Liver (tissue), 9 donors: ENCODE measurements around the gene GABARAPL1. TPM values are rescaled to one million over a fixed set of nuclear protein-coding genes. Genes with fewer than 3 reads are reported as not detected.

Experiments used
- DNase-seq: peaks from one replicate; pipeline ENCODE4 v3.0.0-alpha.2; 2017; ENCODE audit warnings: low spot score
- H3K27ac ChIP-seq, 2 donors: one replicate each; pipeline ENCODE4 v1.7.0; 2013; ENCODE audit warnings: inconsistent platforms in 2 of 2, low read length in 2 of 2, control low read depth in 1 of 2, low read depth in 1 of 2, mild to moderate bottlenecking in 1 of 2
- H3K27me3 ChIP-seq, 4 donors: one replicate each; pipeline versions ENCODE4 v1.6.1 to v1.7.0; 2013; ENCODE audit warnings: low read length in 3 of 4, inconsistent platforms in 1 of 4, mild to moderate bottlenecking in 1 of 4, moderate library complexity in 1 of 4; ENCODE audit not compliant: control insufficient read depth in 4 of 4, insufficient read depth in 4 of 4
- H3K36me3 ChIP-seq, 4 donors: one replicate each; pipeline versions ENCODE4 v1.6.1 to v1.7.0; 2013; ENCODE audit warnings: low read length in 3 of 4, mild to moderate bottlenecking in 3 of 4, low read depth in 1 of 4, moderate library complexity in 1 of 4; ENCODE audit not compliant: control insufficient read depth in 4 of 4, insufficient read depth in 3 of 4
- H3K4me1 ChIP-seq, 4 donors: one replicate each; pipeline versions ENCODE4 v1.6.1 to v1.7.0; 2013; ENCODE audit warnings: low read length in 3 of 4, mild to moderate bottlenecking in 3 of 4, moderate library complexity in 1 of 4; ENCODE audit not compliant: control insufficient read depth in 4 of 4, insufficient read depth in 4 of 4
- H3K4me3 ChIP-seq, 3 donors: one replicate each; pipeline versions ENCODE4 v1.6.1 to v1.7.0; 2013; ENCODE audit warnings: low read length in 3 of 3, control low read depth in 1 of 3, low read depth in 1 of 3, mild to moderate bottlenecking in 1 of 3
- H3K9ac ChIP-seq, 2 donors: one replicate each; pipeline ENCODE4 v1.7.0; 2013; ENCODE audit warnings: low read length in 2 of 2, mild to moderate bottlenecking in 2 of 2, moderate library complexity in 2 of 2, control low read depth in 1 of 2, low read depth in 1 of 2
- H3K9me3 ChIP-seq, 4 donors: one replicate each; pipeline versions ENCODE4 v1.6.1 to v1.7.0; 2013; ENCODE audit warnings: low read length in 3 of 4; ENCODE audit not compliant: control insufficient read depth in 4 of 4
- EGR1 ChIP-seq, 2 donors: IDR thresholded peaks; 2 replicates each; pipeline ENCODE4 v1.6.1; 2016 to 2018; ENCODE audit warnings: antibody characterized with exemption in 2 of 2, low read depth in 2 of 2
- FOXA1 ChIP-seq: IDR thresholded peaks from 2 replicates; pipeline ENCODE4 v1.6.1; 2016; ENCODE audit warnings: antibody characterized with exemption
- FOXA2 ChIP-seq: IDR thresholded peaks from 2 replicates; pipeline ENCODE4 v1.6.1; 2016; ENCODE audit warnings: antibody characterized with exemption
- GABPA ChIP-seq, 2 donors: IDR thresholded peaks in 1 of 2; conservative IDR thresholded peaks in 1 of 2; 2 replicates each; pipeline ENCODE4 v1.6.1; 2016; ENCODE audit warnings: antibody characterized with exemption in 2 of 2, mild to moderate bottlenecking in 1 of 2, moderate library complexity in 1 of 2
- HNF4A ChIP-seq, 2 donors: conservative IDR thresholded peaks; 2 replicates each; pipeline ENCODE4 v1.6.1; 2016; ENCODE audit warnings: antibody characterized with exemption in 2 of 2, mild to moderate bottlenecking in 2 of 2
- HNF4G ChIP-seq: IDR thresholded peaks from 2 replicates; pipeline ENCODE4 v1.6.1; 2016; ENCODE audit warnings: antibody characterized with exemption
- MAX ChIP-seq: IDR thresholded peaks from 2 replicates; pipeline ENCODE4 v1.6.1; 2016; ENCODE audit warnings: antibody characterized with exemption
- NR2F2 ChIP-seq: IDR thresholded peaks from 2 replicates; pipeline ENCODE4 v1.6.1; 2016; ENCODE audit warnings: antibody characterized with exemption
- RAD21 ChIP-seq, 2 donors: IDR thresholded peaks; 2 replicates each; pipeline ENCODE4 v1.6.1; 2016; ENCODE audit warnings: antibody characterized with exemption in 2 of 2, mild to moderate bottlenecking in 2 of 2
- RXRA ChIP-seq, 2 donors: IDR thresholded peaks; 2 replicates each; pipeline ENCODE4 v1.6.1; 2017 to 2018; ENCODE audit warnings: antibody characterized with exemption in 2 of 2, mild to moderate bottlenecking in 1 of 2
- TAF1 ChIP-seq: conservative IDR thresholded peaks from 2 replicates; pipeline ENCODE4 v1.6.1; 2016; ENCODE audit warnings: antibody characterized with exemption, mild to moderate bottlenecking
- YY1 ChIP-seq: IDR thresholded peaks from 2 replicates; pipeline ENCODE4 v1.6.1; 2016; ENCODE audit warnings: antibody characterized with exemption, mild to moderate bottlenecking
- WGBS: extraction: QIAGEN DNeasy Blood & Tissue Kit; methylation state at CpG from one replicate; pipeline ENCODE4 v1.1.7; 2013; 5-methylcytosine and 5-hydroxymethylcytosine counted together
- polyA plus RNA-seq, 2 donors: library from polyadenylated mRNA; stranded (reverse) in 1 of 2; unstranded in 1 of 2; fragments of 200-250 nt in 1 of 2; fragments of >200 nt in 1 of 2; fragmentation: Nextera tagmentation in 1 of 2; extraction: Ambion mirVana in 1 of 2; gene quantifications; one replicate each; pipeline versions ENCODE4 v1.2.1 to v1.2.3, GENCODE V29; 2013 to 2015
- total RNA-seq, 2 donors: library from RNA; depleted of rRNA; stranded (reverse); fragments of >200 nt; gene quantifications; one replicate each; pipeline ENCODE4 v1.2.3, GENCODE V29; 2014
- TF ChIP-seq, protein P1 (sequence below): IDR thresholded peaks from 2 replicates; pipeline ENCODE4 v1.6.1; 2016; ENCODE audit warnings: antibody characterized with exemption, mild to moderate bottlenecking
- TF ChIP-seq, protein P2 (sequence below): IDR thresholded peaks from 2 replicates; pipeline ENCODE4 v1.6.1; 2016; ENCODE audit warnings: antibody characterized with exemption
- TF ChIP-seq, protein P3 (sequence below): fragments of 150-350 bp; IDR thresholded peaks from 2 replicates; pipeline ENCODE4 v1.5.1; 2017; ENCODE audit warnings: improper control_type of control experiment, low read depth, low read length; ENCODE audit not compliant: missing input control
- donor health status: healthy.
- donor health status: healthy.
- donor health status: healthy.
- donor health status: healthy.
- donor health status: healthy.

Gene GABARAPL1
- total and polyA plus RNA-seq, 4 donors = 18.0 to 118 (median 53.0) TPM

DNA sequence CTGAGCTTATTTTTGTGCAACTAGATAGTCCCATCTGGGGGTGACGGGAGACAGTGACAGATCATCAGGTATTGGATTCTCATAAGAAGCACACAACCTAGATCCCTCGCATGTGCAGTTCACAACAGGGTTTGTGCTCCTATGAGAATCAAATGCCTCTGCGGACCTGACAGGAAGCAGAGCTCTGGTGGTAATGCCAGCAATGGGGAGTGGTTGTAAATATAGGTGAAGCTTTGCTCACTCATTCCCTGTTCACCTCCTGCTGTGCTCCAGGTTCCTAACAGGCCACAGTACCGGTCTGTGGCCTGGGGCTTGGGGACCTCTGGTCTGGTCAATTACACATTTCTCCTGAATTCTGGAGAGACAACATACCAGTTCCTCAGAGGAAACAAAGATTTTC, 39.0 kb downstream of the GABARAPL1 start:
- Histone ChIP-seq H3K27ac (no peak overlapping the region), H3K9me3 (peaks cover 0 to 2% (median under 1%) of the 10 kb centered on the region in 4 donors), H3K4me3 (no peak overlapping the region), H3K4me1 (peaks cover 0 to 1% (median 0%) of the 10 kb centered on the region in 4 donors), H3K36me3 (no peaks in the 10 kb centered on the region), H3K9ac (no peak overlapping the region), H3K27me3 (no peaks in the 10 kb centered on the region)
- no peak for DNase-seq
- TF ChIP-seq, protein P1, sequence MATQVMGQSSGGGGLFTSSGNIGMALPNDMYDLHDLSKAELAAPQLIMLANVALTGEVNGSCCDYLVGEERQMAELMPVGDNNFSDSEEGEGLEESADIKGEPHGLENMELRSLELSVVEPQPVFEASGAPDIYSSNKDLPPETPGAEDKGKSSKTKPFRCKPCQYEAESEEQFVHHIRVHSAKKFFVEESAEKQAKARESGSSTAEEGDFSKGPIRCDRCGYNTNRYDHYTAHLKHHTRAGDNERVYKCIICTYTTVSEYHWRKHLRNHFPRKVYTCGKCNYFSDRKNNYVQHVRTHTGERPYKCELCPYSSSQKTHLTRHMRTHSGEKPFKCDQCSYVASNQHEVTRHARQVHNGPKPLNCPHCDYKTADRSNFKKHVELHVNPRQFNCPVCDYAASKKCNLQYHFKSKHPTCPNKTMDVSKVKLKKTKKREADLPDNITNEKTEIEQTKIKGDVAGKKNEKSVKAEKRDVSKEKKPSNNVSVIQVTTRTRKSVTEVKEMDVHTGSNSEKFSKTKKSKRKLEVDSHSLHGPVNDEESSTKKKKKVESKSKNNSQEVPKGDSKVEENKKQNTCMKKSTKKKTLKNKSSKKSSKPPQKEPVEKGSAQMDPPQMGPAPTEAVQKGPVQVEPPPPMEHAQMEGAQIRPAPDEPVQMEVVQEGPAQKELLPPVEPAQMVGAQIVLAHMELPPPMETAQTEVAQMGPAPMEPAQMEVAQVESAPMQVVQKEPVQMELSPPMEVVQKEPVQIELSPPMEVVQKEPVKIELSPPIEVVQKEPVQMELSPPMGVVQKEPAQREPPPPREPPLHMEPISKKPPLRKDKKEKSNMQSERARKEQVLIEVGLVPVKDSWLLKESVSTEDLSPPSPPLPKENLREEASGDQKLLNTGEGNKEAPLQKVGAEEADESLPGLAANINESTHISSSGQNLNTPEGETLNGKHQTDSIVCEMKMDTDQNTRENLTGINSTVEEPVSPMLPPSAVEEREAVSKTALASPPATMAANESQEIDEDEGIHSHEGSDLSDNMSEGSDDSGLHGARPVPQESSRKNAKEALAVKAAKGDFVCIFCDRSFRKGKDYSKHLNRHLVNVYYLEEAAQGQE = no peak
- no peak for TF ChIP-seq HNF4G
- 96% methylated on average over 4 of the region's 4 CpGs for WGBS

- 97% methylated on average over 4 of the region's 4 CpGs for WGBS
- TF ChIP-seq EGR1 (IDR thresholded peaks at IDR 0.05; ENCODE audit: low read depth in 2 of 2) (no peak), TAF1 (no peak), MAX (no peak), YY1 (no peak), RAD21 (IDR thresholded peaks at IDR 0.05) (no peak), FOXA1 (no peak), RXRA (IDR thresholded peaks at IDR 0.05) (no peak), NR2F2 (no peak), GABPA (IDR thresholded peaks at IDR 0.05 in 1 of 2, conservative IDR thresholded peaks at IDR 0.05 in 1 of 2) (no peak), FOXA2 (no peak)
- no peak for DNase-seq
- Histone ChIP-seq H3K4me3 (no peak overlapping the region), H3K27me3 (no peaks in the 10 kb centered on the region), H3K36me3 (no peaks in the 10 kb centered on the region), H3K4me1 (peaks cover 0 to 1% (median 0%) of the 10 kb centered on the region in 4 donors), H3K9ac (no peak overlapping the region), H3K27ac (no peak overlapping the region), H3K9me3 (peaks cover 0 to 2% (median under 1%) of the 10 kb centered on the region in 4 donors)
These were observed 39.5 kb downstream of the GABARAPL1 start for GRCh38 chr12:10252201-10252600.

- Histone ChIP-seq H3K27ac (no peak overlapping the region), H3K4me1 (no peaks in the 10 kb centered on the region), H3K36me3 (no peaks in the 10 kb centered on the region), H3K9ac (no peak overlapping the region), H3K9me3 (peaks cover 0 to 2% (median under 1%) of the 10 kb centered on the region in 4 donors), H3K27me3 (no peaks in the 10 kb centered on the region), H3K4me3 (no peak overlapping the region)
- no peak for DNase-seq
- TF ChIP-seq, protein P2, sequence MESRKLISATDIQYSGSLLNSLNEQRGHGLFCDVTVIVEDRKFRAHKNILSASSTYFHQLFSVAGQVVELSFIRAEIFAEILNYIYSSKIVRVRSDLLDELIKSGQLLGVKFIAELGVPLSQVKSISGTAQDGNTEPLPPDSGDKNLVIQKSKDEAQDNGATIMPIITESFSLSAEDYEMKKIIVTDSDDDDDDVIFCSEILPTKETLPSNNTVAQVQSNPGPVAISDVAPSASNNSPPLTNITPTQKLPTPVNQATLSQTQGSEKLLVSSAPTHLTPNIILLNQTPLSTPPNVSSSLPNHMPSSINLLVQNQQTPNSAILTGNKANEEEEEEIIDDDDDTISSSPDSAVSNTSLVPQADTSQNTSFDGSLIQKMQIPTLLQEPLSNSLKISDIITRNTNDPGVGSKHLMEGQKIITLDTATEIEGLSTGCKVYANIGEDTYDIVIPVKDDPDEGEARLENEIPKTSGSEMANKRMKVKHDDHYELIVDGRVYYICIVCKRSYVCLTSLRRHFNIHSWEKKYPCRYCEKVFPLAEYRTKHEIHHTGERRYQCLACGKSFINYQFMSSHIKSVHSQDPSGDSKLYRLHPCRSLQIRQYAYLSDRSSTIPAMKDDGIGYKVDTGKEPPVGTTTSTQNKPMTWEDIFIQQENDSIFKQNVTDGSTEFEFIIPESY = no peak
- TF ChIP-seq GABPA (IDR thresholded peaks at IDR 0.05 in 1 of 2, conservative IDR thresholded peaks at IDR 0.05 in 1 of 2) (no peak), FOXA1 (no peak), MAX (no peak), NR2F2 (no peak), RXRA (IDR thresholded peaks at IDR 0.05) (no peak), YY1 (no peak), RAD21 (IDR thresholded peaks at IDR 0.05) (no peak), HNF4A (conservative IDR thresholded peaks at IDR 0.05) (no peak)
- TF ChIP-seq, protein P3, sequence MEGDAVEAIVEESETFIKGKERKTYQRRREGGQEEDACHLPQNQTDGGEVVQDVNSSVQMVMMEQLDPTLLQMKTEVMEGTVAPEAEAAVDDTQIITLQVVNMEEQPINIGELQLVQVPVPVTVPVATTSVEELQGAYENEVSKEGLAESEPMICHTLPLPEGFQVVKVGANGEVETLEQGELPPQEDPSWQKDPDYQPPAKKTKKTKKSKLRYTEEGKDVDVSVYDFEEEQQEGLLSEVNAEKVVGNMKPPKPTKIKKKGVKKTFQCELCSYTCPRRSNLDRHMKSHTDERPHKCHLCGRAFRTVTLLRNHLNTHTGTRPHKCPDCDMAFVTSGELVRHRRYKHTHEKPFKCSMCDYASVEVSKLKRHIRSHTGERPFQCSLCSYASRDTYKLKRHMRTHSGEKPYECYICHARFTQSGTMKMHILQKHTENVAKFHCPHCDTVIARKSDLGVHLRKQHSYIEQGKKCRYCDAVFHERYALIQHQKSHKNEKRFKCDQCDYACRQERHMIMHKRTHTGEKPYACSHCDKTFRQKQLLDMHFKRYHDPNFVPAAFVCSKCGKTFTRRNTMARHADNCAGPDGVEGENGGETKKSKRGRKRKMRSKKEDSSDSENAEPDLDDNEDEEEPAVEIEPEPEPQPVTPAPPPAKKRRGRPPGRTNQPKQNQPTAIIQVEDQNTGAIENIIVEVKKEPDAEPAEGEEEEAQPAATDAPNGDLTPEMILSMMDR = no peak
These were observed 43.4 kb downstream of the GABARAPL1 start for GRCh38 chr12:10256064-10256463.
